ENCODE data around the gene CDH4. TPM values are rescaled to one million over a fixed set of nuclear protein-coding genes. Genes with fewer than 3 reads are reported as not detected.

Gene CDH4
- total RNA-seq, 1 donor from 2014 or later = 0.06 TPM

- ATAC-seq (no peak), DNase-seq (no peak)
- intact Hi-C loops (cut with DNase I) = no loop called here
- H3K27me3 ChIP-seq (ENCODE audit: low read depth) = no peaks in the 10 kb centered on the region
- H3K27ac ChIP-seq = no peak overlapping the region
- H3K4me1 ChIP-seq = no peaks in the 10 kb centered on the region
- no peak for TF ChIP-seq CTCF (IDR thresholded peaks at IDR 0.05)
- H3K4me3 ChIP-seq = no peak overlapping the region
- H3K9me3 ChIP-seq = no peaks in the 10 kb centered on the region
- H3K36me3 ChIP-seq = peaks cover 53% of the 10 kb centered on the region
These were observed 722.2 kb downstream of the CDH4 start for GRCh38 chr20:61974357-61974665.

GRCh38 chr20:61975407-61976129 lies 723.5 kb downstream of the CDH4 start:
- H3K9me3 ChIP-seq = no peaks in the 10 kb centered on the region
- DNase-seq = no peak
- H3K4me1 ChIP-seq = no peaks in the 10 kb centered on the region
- H3K36me3 ChIP-seq = peaks cover 53% of the 10 kb centered on the region
- no peaks in the 10 kb centered on the region for H3K27me3 ChIP-seq (ENCODE audit: low read depth)
- no peak for ATAC-seq
- no peak for TF ChIP-seq CTCF (IDR thresholded peaks at IDR 0.05)
- H3K4me3 ChIP-seq = no peak overlapping the region
- no peak overlapping the region for H3K27ac ChIP-seq
- intact Hi-C loops (cut with DNase I) = no loop called here

GRCh38 chr20:61976263-61976643 lies 724.2 kb downstream of the CDH4 start:
- Histone ChIP-seq H3K36me3 (peaks cover 53% of the 10 kb centered on the region), H3K27ac (no peak overlapping the region), H3K4me3 (no peak overlapping the region), H3K9me3 (no peaks in the 10 kb centered on the region), H3K27me3 (ENCODE audit: low read depth) (no peaks in the 10 kb centered on the region), H3K4me1 (no peaks in the 10 kb centered on the region)
- DNase-seq = no peak
- intact Hi-C loops (cut with DNase I) = no loop called here
- TF ChIP-seq CTCF (IDR thresholded peaks at IDR 0.05) = no peak
- ATAC-seq = no peak

GRCh38 chr20:61976644-61977418 lies 724.8 kb downstream of the CDH4 start:
- H3K36me3 ChIP-seq = peaks cover 53% of the 10 kb centered on the region
- no peaks in the 10 kb centered on the region for H3K9me3 ChIP-seq
- H3K27ac ChIP-seq = no peak overlapping the region
- no peaks in the 10 kb centered on the region for H3K27me3 ChIP-seq (ENCODE audit: low read depth)
- ATAC-seq = no peak
- intact Hi-C loops (cut with DNase I) = no loop called here
- no peak overlapping the region for H3K4me3 ChIP-seq
- no peaks in the 10 kb centered on the region for H3K4me1 ChIP-seq
- DNase-seq = no peak
- no peak for TF ChIP-seq CTCF (IDR thresholded peaks at IDR 0.05)

- no peak overlapping the region for H3K27ac ChIP-seq
- no peak overlapping the region for H3K4me3 ChIP-seq
- H3K4me1 ChIP-seq = no peaks in the 10 kb centered on the region
- intact Hi-C loops (cut with DNase I) = no loop called here
- H3K9me3 ChIP-seq = no peaks in the 10 kb centered on the region
- TF ChIP-seq CTCF (IDR thresholded peaks at IDR 0.05) = no peak
- H3K36me3 ChIP-seq = peaks cover 50% of the 10 kb centered on the region
- DNase-seq = no peak
- no peaks in the 10 kb centered on the region for H3K27me3 ChIP-seq (ENCODE audit: low read depth)
- ATAC-seq = no peak
These were observed 725.3 kb downstream of the CDH4 start for GRCh38 chr20:61977419-61977786.
